Tracheal epithelial cell (primary cell): ENCODE data around the gene PAQR5. TPM values are rescaled to one million over a fixed set of nuclear protein-coding genes. Genes with fewer than 3 reads are reported as not detected.

Source experiments
- total RNA-seq: library from RNA; depleted of rRNA; stranded (reverse); fragments of >200 nt; gene quantifications from 2 replicates; pipeline ENCODE4 v1.2.1, GENCODE V29; 2014

The PAQR5 gene
- 0.21 and 14.5 TPM in 2 replicates for total RNA-seq

GRCh38 chr15:69298697-69299441, at the start of gene PAQR5:
Gene PAQR5, plus strand, starts transcription at chr15:69298912. Its CDS starts 61,169 bp downstream, at chr15:69360081.

GRCh38 chr15:69413822-69414700, 115.3 kb downstream of the PAQR5 start, which contains the start of gene KIF23:
Gene KIF23, plus strand, starts transcription at chr15:69414349. Its CDS starts 117 bp downstream, at chr15:69414466.

GRCh38 chr15:69452692-69453521, 154.2 kb downstream of the PAQR5 start, which contains the start of gene RPLP1:
Gene RPLP1, plus strand, starts transcription at chr15:69452818. Its CDS starts 131 bp downstream, at chr15:69452949.

Other genes starting within 250 kb of the PAQR5 start
- gene GLCE, start 138.3 kb upstream of the PAQR5 start, total RNA-seq, result 12.8 and 31.3 TPM in 2 replicates
- 2.8 and 4.6 TPM in 2 replicates for gene KIF23, start 115.4 kb downstream of the PAQR5 start, total RNA-seq
- 56.4 and 93.6 TPM in 2 replicates for gene RPLP1, start 153.9 kb downstream of the PAQR5 start, total RNA-seq